ENCODE results near the gene GPC4. TPM values are rescaled to one million over a fixed set of nuclear protein-coding genes. Genes with fewer than 3 reads are reported as not detected.

GPC4 gene
- total RNA-seq, 1 donor from 2014 or later = 49.1 TPM

DNA sequence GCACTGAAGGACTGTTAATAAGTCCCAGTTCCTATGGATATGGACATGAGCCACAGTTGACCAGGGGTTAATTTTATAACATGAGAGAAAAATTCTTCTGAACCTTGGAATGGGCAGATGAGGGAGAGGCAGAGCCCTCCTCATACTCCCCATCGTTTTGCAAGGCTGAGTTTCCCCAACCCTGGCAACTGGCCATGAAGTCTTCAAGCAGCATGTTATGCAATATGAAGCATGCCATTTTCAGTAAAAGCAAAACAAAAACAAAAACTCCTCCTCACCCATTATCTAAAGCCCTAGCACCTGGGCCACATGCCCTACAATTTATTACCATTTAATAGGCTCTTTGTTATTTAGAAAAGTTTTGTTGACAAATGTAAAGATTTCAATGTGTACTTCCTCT, 64.5 kb downstream of the GPC4 start:
- Histone ChIP-seq H3K27ac (ENCODE audit: low read depth, low read length) (no peak overlapping the region), H3K27me3 (ENCODE audit: control insufficient read depth in 3 of 3, insufficient read depth in 3 of 3, low read length in 3 of 3) (no peaks in the 10 kb centered on the region), H3K4me1 (ENCODE audit: control insufficient read depth in 3 of 3, insufficient read depth in 3 of 3, low read length in 3 of 3) (peaks cover 0 to 2% (median 0%) of the 10 kb centered on the region in 3 donors), H3K9me3 (ENCODE audit: control insufficient read depth in 3 of 3, low read length in 3 of 3) (no peaks in the 10 kb centered on the region), H3K36me3 (ENCODE audit: control insufficient read depth in 3 of 3, insufficient read depth in 3 of 3, low read length in 3 of 3) (no peaks in the 10 kb centered on the region), H3K9ac (ENCODE audit: low read depth in 1 of 3, low read length in 3 of 3) (no peak overlapping the region), H3K4me3 (ENCODE audit: low read length in 3 of 3) (no peak overlapping the region)

GRCh38 chrX:133346026-133346425, 69.3 kb downstream of the GPC4 start:
- H3K9me3 ChIP-seq (ENCODE audit: control insufficient read depth in 3 of 3, low read length in 3 of 3) = no peaks in the 10 kb centered on the region
- no peak overlapping the region for H3K9ac ChIP-seq (ENCODE audit: low read depth in 1 of 3, low read length in 3 of 3)
- peaks cover 0 to 2% (median 0%) of the 10 kb centered on the region in 3 donors for H3K4me1 ChIP-seq (ENCODE audit: control insufficient read depth in 3 of 3, insufficient read depth in 3 of 3, low read length in 3 of 3)
- no peak overlapping the region for H3K27ac ChIP-seq (ENCODE audit: low read depth, low read length)
- no peaks in the 10 kb centered on the region for H3K27me3 ChIP-seq (ENCODE audit: control insufficient read depth in 3 of 3, insufficient read depth in 3 of 3, low read length in 3 of 3)
- no peaks in the 10 kb centered on the region for H3K36me3 ChIP-seq (ENCODE audit: control insufficient read depth in 3 of 3, insufficient read depth in 3 of 3, low read length in 3 of 3)
- H3K4me3 ChIP-seq (ENCODE audit: low read length in 3 of 3) = no peak overlapping the region

DNA sequence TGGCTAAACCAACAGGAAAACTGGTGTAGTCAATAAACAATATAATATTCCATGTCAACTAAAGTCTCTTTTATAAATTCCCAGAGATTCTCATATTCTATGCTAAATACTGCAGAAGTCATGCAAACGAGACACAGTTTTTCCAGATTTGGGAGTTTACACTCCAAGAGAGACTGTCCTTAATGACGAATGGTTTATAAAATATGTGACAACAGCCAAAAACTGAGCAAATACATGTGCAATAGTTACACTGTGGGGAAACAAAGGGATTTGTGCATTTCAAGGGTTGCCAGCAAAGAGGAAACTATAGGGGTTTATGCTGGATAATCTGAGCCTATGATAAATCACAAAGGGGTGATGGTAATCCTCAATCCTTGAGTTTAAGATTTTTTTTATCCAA, 75.7 kb downstream of the GPC4 start:
- Histone ChIP-seq H3K4me3 (ENCODE audit: low read length in 3 of 3) (no peak overlapping the region), H3K36me3 (ENCODE audit: control insufficient read depth in 3 of 3, insufficient read depth in 3 of 3, low read length in 3 of 3) (peaks cover 0 to 3% (median 2%) of the 10 kb centered on the region in 3 donors), H3K9ac (ENCODE audit: low read depth in 1 of 3, low read length in 3 of 3) (no peak overlapping the region), H3K27ac (ENCODE audit: low read depth, low read length) (no peak overlapping the region), H3K4me1 (ENCODE audit: control insufficient read depth in 3 of 3, insufficient read depth in 3 of 3, low read length in 3 of 3) (no peaks in the 10 kb centered on the region), H3K9me3 (ENCODE audit: control insufficient read depth in 3 of 3, low read length in 3 of 3) (no peaks in the 10 kb centered on the region), H3K27me3 (ENCODE audit: control insufficient read depth in 3 of 3, insufficient read depth in 3 of 3, low read length in 3 of 3) (no peaks in the 10 kb centered on the region)

DNA sequence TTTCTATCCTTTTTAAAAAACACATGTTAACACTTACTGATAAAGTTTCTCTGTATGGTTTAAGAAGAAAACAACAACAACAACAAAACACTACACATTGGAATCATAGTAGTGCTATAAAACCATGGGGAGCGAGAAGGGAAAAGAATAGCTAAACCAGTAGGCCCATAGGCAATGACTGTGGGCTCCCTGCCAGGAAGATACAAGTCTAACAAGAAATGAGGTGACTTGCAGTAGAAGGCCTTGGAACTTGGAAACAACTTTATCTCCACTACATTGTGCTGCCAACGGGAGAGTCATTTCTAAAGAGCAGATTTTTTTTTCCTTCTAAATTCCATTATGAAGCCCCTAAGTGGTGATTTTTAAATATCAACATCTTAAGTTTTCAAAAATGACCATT, 78.0 kb downstream of the GPC4 start:
- Histone ChIP-seq H3K9ac (ENCODE audit: low read depth in 1 of 3, low read length in 3 of 3) (no peak overlapping the region), H3K27ac (ENCODE audit: low read depth, low read length) (no peak overlapping the region), H3K27me3 (ENCODE audit: control insufficient read depth in 3 of 3, insufficient read depth in 3 of 3, low read length in 3 of 3) (no peaks in the 10 kb centered on the region), H3K9me3 (ENCODE audit: control insufficient read depth in 3 of 3, low read length in 3 of 3) (no peaks in the 10 kb centered on the region), H3K4me1 (ENCODE audit: control insufficient read depth in 3 of 3, insufficient read depth in 3 of 3, low read length in 3 of 3) (no peaks in the 10 kb centered on the region), H3K4me3 (ENCODE audit: low read length in 3 of 3) (no peak overlapping the region), H3K36me3 (ENCODE audit: control insufficient read depth in 3 of 3, insufficient read depth in 3 of 3, low read length in 3 of 3) (peaks cover 0 to 3% (median 2%) of the 10 kb centered on the region in 3 donors)

DNA sequence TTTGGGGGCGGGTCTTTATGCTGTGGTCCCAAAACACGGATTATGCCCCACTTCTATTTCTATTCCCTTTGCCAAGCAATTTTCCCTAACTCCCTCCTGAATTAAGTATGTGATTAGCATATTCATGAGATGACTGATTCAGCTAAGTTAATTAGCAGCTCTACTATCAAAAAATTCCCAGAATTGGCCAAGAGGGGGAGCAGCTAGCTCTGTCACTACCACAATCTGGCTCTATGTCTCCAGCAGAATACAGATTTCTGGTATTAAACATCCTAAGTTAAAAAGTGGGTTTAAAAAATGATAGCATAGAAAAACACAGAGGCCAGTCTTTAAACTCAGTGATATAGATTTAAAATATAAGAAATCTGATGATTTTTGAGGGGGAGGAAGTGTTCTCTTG, 80.3 kb downstream of the GPC4 start:
- Histone ChIP-seq H3K9ac (ENCODE audit: low read depth in 1 of 3, low read length in 3 of 3) (no peak overlapping the region), H3K36me3 (ENCODE audit: control insufficient read depth in 3 of 3, insufficient read depth in 3 of 3, low read length in 3 of 3) (peaks cover 0 to 3% (median 2%) of the 10 kb centered on the region in 3 donors), H3K4me3 (ENCODE audit: low read length in 3 of 3) (no peak overlapping the region), H3K4me1 (ENCODE audit: control insufficient read depth in 3 of 3, insufficient read depth in 3 of 3, low read length in 3 of 3) (no peaks in the 10 kb centered on the region), H3K27ac (ENCODE audit: low read depth, low read length) (no peak overlapping the region), H3K27me3 (ENCODE audit: control insufficient read depth in 3 of 3, insufficient read depth in 3 of 3, low read length in 3 of 3) (no peaks in the 10 kb centered on the region), H3K9me3 (ENCODE audit: control insufficient read depth in 3 of 3, low read length in 3 of 3) (no peaks in the 10 kb centered on the region)

DNA sequence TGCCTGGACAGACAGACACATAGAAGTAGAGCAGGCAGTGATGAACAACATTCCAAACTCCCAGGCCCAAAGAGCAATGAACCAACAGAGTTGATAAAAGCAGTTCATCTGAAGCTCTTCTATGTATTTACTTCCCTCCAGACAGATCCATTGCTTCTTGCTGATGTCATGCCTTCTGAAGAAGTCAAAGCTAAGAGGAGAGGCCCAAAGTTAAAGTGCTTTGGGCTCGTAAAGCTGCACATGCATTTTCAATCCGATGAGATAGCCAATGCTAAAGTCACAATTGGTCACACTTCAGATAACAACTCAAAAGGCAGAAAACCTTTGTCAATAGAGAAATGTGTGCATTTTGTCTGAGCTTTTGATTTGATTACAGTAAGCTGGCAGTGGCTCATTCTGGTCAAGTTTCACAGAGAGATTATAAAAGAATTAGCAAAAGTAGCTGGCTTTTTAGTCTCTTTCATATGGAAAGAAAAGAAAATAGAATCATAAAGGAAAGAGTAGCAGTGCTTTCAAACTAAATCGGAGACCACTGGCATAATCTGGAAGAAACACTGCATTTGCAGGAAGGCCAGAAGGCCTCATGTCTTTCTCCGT, 82.0 kb downstream of the GPC4 start:
- no peaks in the 10 kb centered on the region for H3K36me3 ChIP-seq (ENCODE audit: control insufficient read depth in 3 of 3, insufficient read depth in 3 of 3, low read length in 3 of 3)
- no peak overlapping the region for H3K9ac ChIP-seq (ENCODE audit: low read depth in 1 of 3, low read length in 3 of 3)
- H3K27ac ChIP-seq (ENCODE audit: low read depth, low read length) = no peak overlapping the region
- H3K9me3 ChIP-seq (ENCODE audit: control insufficient read depth in 3 of 3, low read length in 3 of 3) = no peaks in the 10 kb centered on the region
- no peaks in the 10 kb centered on the region for H3K4me1 ChIP-seq (ENCODE audit: control insufficient read depth in 3 of 3, insufficient read depth in 3 of 3, low read length in 3 of 3)
- no peak overlapping the region for H3K4me3 ChIP-seq (ENCODE audit: low read length in 3 of 3)
- H3K27me3 ChIP-seq (ENCODE audit: control insufficient read depth in 3 of 3, insufficient read depth in 3 of 3, low read length in 3 of 3) = no peaks in the 10 kb centered on the region

GRCh38 chrX:133332737-133333136, 82.6 kb downstream of the GPC4 start:
- no peaks in the 10 kb centered on the region for H3K9me3 ChIP-seq (ENCODE audit: control insufficient read depth in 3 of 3, low read length in 3 of 3)
- H3K4me3 ChIP-seq (ENCODE audit: low read length in 3 of 3) = no peak overlapping the region
- H3K4me1 ChIP-seq (ENCODE audit: control insufficient read depth in 3 of 3, insufficient read depth in 3 of 3, low read length in 3 of 3) = no peaks in the 10 kb centered on the region
- no peak overlapping the region for H3K27ac ChIP-seq (ENCODE audit: low read depth, low read length)
- H3K36me3 ChIP-seq (ENCODE audit: control insufficient read depth in 3 of 3, insufficient read depth in 3 of 3, low read length in 3 of 3) = no peaks in the 10 kb centered on the region
- no peaks in the 10 kb centered on the region for H3K27me3 ChIP-seq (ENCODE audit: control insufficient read depth in 3 of 3, insufficient read depth in 3 of 3, low read length in 3 of 3)
- H3K9ac ChIP-seq (ENCODE audit: low read depth in 1 of 3, low read length in 3 of 3) = no peak overlapping the region

- H3K36me3 ChIP-seq (ENCODE audit: control insufficient read depth in 3 of 3, insufficient read depth in 3 of 3, low read length in 3 of 3) = no peaks in the 10 kb centered on the region
- no peaks in the 10 kb centered on the region for H3K9me3 ChIP-seq (ENCODE audit: control insufficient read depth in 3 of 3, low read length in 3 of 3)
- H3K9ac ChIP-seq (ENCODE audit: low read depth in 1 of 3, low read length in 3 of 3) = no peak overlapping the region
- H3K27me3 ChIP-seq (ENCODE audit: control insufficient read depth in 3 of 3, insufficient read depth in 3 of 3, low read length in 3 of 3) = no peaks in the 10 kb centered on the region
- H3K4me1 ChIP-seq (ENCODE audit: control insufficient read depth in 3 of 3, insufficient read depth in 3 of 3, low read length in 3 of 3) = peaks cover 0 to 4% (median 0%) of the 10 kb centered on the region in 3 donors
- H3K4me3 ChIP-seq (ENCODE audit: low read length in 3 of 3) = no peak overlapping the region
- no peak overlapping the region for H3K27ac ChIP-seq (ENCODE audit: low read depth, low read length)
Measured at GRCh38 chrX:133330956-133331355, 84.3 kb downstream of the GPC4 start.

DNA sequence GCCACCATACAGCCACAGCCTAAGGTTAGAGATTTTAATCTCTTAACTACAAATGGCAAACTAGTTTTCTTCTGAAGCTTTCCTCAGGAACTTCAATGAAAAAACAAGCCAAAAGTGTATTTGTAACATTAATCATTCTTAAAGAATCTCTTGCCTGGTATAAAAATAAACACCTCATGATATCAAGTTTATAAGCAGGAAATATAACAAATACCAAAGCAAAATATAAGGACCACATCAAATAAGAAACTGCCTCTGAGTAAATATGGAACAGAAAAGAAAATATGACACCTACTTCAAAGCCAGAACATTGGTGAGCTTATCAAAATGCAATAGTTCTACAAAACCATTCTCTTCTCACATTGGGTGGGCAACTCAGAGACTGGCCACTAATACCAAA, 89.9 kb downstream of the GPC4 start:
- no peak overlapping the region for H3K9ac ChIP-seq (ENCODE audit: low read depth in 1 of 3, low read length in 3 of 3)
- H3K27me3 ChIP-seq (ENCODE audit: control insufficient read depth in 3 of 3, insufficient read depth in 3 of 3, low read length in 3 of 3) = peaks cover 0 to 2% (median 0%) of the 10 kb centered on the region in 3 donors
- H3K4me3 ChIP-seq (ENCODE audit: low read length in 3 of 3) = no peak overlapping the region
- H3K27ac ChIP-seq (ENCODE audit: low read depth, low read length) = no peak overlapping the region
- H3K9me3 ChIP-seq (ENCODE audit: control insufficient read depth in 3 of 3, low read length in 3 of 3) = no peaks in the 10 kb centered on the region
- no peaks in the 10 kb centered on the region for H3K36me3 ChIP-seq (ENCODE audit: control insufficient read depth in 3 of 3, insufficient read depth in 3 of 3, low read length in 3 of 3)
- H3K4me1 ChIP-seq (ENCODE audit: control insufficient read depth in 3 of 3, insufficient read depth in 3 of 3, low read length in 3 of 3) = peaks cover 0 to 4% (median 0%) of the 10 kb centered on the region in 3 donors

DNA sequence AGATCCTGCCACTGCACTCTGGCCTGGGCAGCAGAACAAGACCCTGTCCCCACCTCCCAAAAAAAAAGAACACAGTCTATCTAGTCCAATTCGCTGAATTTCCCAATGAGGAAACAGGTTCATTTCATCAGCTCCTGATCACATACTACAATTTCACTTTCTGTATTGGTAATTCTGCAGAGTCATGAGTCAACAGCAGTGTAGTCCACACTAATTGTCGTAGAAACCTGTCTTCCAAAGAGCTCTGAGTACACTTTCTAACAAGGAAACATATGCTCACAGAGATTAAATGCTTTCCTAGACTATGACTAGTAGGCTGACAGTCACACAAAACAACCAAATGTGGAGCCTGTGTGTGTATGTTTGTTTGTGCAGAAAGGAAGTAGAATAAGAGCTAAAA, 91.9 kb downstream of the GPC4 start:
- Histone ChIP-seq H3K36me3 (ENCODE audit: control insufficient read depth in 3 of 3, insufficient read depth in 3 of 3, low read length in 3 of 3) (no peaks in the 10 kb centered on the region), H3K27ac (ENCODE audit: low read depth, low read length) (no peak overlapping the region), H3K4me1 (ENCODE audit: control insufficient read depth in 3 of 3, insufficient read depth in 3 of 3, low read length in 3 of 3) (peaks cover 0 to 4% (median 0%) of the 10 kb centered on the region in 3 donors), H3K4me3 (ENCODE audit: low read length in 3 of 3) (no peak overlapping the region), H3K9me3 (ENCODE audit: control insufficient read depth in 3 of 3, low read length in 3 of 3) (no peaks in the 10 kb centered on the region), H3K9ac (ENCODE audit: low read depth in 1 of 3, low read length in 3 of 3) (no peak overlapping the region), H3K27me3 (ENCODE audit: control insufficient read depth in 3 of 3, insufficient read depth in 3 of 3, low read length in 3 of 3) (peaks cover 0 to 2% (median 0%) of the 10 kb centered on the region in 3 donors)

Measured in skeletal muscle tissue (tissue), 4 donors.